ENCODE results near the gene FLAD1.
A peak's percentile ranks its signal among the peaks of the same experiment; 100 is the strongest.

FLAD1 gene

DNA sequence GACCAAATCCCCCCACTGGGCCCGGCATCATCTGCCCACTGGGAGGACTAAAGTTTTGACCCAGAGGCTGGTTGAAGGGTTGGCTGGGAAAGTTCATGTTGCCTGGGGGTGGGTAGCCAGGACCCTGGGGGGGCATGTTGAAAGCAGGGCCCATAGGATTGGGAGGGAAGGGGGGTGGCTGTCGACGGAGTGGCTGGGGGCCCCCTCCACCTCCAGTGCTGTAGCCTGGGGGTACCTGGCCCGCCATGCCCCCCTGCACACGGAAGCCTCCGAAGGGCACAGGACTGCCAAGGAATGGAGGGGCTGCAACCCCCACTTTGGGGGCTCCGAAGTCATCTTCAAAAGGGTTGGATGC lies 23.7 kb upstream of the FLAD1 start:
- H3K4me3 ChIP-seq (ENCODE audit: low read depth, low read length) = no peak overlapping the region
- TF ChIP-seq POLR2A (IDR thresholded peaks at IDR 0.05; ENCODE audit: extremely low read depth, insufficient read length) = no peak
- TF ChIP-seq MYC (IDR thresholded peaks at IDR 0.05; ENCODE audit: low read depth, low read length) = no peak
- TF ChIP-seq, protein P1, sequence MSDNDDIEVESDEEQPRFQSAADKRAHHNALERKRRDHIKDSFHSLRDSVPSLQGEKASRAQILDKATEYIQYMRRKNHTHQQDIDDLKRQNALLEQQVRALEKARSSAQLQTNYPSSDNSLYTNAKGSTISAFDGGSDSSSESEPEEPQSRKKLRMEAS (IDR thresholded peaks at IDR 0.05; ENCODE audit: low read depth, low read length) = no peak
- TF ChIP-seq, protein P2, sequence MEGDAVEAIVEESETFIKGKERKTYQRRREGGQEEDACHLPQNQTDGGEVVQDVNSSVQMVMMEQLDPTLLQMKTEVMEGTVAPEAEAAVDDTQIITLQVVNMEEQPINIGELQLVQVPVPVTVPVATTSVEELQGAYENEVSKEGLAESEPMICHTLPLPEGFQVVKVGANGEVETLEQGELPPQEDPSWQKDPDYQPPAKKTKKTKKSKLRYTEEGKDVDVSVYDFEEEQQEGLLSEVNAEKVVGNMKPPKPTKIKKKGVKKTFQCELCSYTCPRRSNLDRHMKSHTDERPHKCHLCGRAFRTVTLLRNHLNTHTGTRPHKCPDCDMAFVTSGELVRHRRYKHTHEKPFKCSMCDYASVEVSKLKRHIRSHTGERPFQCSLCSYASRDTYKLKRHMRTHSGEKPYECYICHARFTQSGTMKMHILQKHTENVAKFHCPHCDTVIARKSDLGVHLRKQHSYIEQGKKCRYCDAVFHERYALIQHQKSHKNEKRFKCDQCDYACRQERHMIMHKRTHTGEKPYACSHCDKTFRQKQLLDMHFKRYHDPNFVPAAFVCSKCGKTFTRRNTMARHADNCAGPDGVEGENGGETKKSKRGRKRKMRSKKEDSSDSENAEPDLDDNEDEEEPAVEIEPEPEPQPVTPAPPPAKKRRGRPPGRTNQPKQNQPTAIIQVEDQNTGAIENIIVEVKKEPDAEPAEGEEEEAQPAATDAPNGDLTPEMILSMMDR (IDR thresholded peaks at IDR 0.05; ENCODE audit: low read depth, low read length) = no peak
- DNase-seq (ENCODE audit: low read depth) = no peak

DNA sequence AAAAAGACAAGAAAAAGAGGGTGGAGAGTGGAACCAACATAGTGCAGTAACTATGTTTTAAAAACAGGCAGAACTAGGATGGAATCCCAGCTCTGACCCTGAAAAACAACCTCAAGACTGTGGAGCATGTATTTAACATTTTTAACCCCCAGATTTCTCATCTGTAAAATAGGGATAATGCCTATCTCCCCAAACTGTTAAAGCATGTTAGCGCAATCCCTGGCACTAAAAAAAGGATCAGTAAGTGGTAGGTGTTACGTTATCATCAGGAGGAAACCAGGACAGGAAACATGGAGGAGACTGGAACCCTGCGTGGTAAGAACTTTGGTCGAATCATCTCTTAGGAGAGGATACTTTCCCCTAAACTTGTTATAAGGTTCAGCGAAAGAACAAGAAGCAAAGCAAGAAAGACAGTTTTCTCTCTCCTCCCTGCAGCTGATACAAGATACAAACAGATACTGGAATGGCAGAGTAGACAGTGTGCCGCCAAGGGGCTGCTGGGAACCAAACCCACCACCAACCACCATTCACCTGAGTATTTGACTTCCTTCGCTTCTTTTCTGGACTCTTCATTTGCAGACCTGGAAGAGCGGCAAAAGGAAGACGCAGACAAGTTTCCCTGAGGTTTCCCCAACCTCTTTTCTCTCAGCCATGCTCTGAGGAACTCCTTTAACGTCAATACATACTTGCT lies 22.6 kb upstream of the FLAD1 start:
- TF ChIP-seq, protein P1 (IDR thresholded peaks at IDR 0.05; ENCODE audit: low read depth, low read length) = no peak
- TF ChIP-seq MYC (IDR thresholded peaks at IDR 0.05; ENCODE audit: low read depth, low read length) (no peak), POLR2A (IDR thresholded peaks at IDR 0.05; ENCODE audit: extremely low read depth, insufficient read length) (no peak)
- TF ChIP-seq, protein P2 (IDR thresholded peaks at IDR 0.05; ENCODE audit: low read depth, low read length) = no peak
- DNase-seq (ENCODE audit: low read depth) = no peak
- H3K4me3 ChIP-seq (ENCODE audit: low read depth, low read length) = peak overlapping the region; percentile 78

GRCh38 chr1:154961207-154962155 lies 21.7 kb upstream of the FLAD1 start, which contains the start of gene PYGO2:
PYGO2 (minus strand) TSS chr1:154961782; CDS start chr1:154961576, 206 bp downstream.
- peak within 1 kb of the TSS; percentile 78 for H3K4me3 ChIP-seq (ENCODE audit: low read depth, low read length)
- peak; percentile 88 for DNase-seq (ENCODE audit: low read depth)
- TF ChIP-seq, protein P2 (IDR thresholded peaks at IDR 0.05; ENCODE audit: low read depth, low read length) = peak; percentile 7
- peak; percentile 88 for TF ChIP-seq POLR2A (IDR thresholded peaks at IDR 0.05; ENCODE audit: extremely low read depth, insufficient read length)
- TF ChIP-seq MYC (IDR thresholded peaks at IDR 0.05; ENCODE audit: low read depth, low read length) = no peak; the same call in 1 of the 2 replicates
- TF ChIP-seq, protein P1 (IDR thresholded peaks at IDR 0.05; ENCODE audit: low read depth, low read length) = no peak

GRCh38 chr1:154962156-154962749 lies 20.9 kb upstream of the FLAD1 start:
- TF ChIP-seq MYC (IDR thresholded peaks at IDR 0.05; ENCODE audit: low read depth, low read length) = 0 out of 2 replicates have a peak, but pooled peaks have one; percentile 7
- TF ChIP-seq POLR2A (IDR thresholded peaks at IDR 0.05; ENCODE audit: extremely low read depth, insufficient read length) = no peak
- TF ChIP-seq, protein P1 (IDR thresholded peaks at IDR 0.05; ENCODE audit: low read depth, low read length) = 0 out of 2 replicates have a peak, but pooled peaks have one; percentile 16
- DNase-seq (ENCODE audit: low read depth) = peak; percentile 66
- H3K4me3 ChIP-seq (ENCODE audit: low read depth, low read length) = peak overlapping the region; percentile 78

DNA sequence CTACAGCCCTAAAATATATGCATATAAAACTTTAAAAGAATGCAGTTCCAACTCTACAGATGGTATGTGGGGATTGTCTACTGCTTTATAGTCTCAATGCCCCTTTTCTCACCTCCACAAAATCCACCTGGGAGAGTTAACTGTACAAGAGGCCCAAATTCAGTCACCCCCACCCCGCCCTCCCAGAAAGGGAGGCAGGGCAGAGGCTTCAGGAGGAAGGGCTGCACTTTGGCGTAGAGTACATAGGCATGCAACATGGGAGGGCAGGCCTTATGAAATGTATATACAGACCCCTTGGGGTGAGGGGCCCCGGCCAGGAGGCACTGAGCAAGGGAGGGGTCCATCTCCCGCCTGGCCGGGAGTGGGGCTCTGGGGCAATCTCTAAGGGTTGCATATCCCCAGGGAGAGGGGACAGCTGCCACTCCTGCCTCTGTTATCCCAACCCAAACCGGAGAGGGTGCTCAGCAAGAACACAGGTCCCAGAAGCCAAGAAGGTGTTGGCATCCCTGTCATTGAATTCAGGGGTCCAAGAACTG lies 20.3 kb upstream of the FLAD1 start:
- TF ChIP-seq, protein P1 (IDR thresholded peaks at IDR 0.05; ENCODE audit: low read depth, low read length) = no peak
- H3K4me3 ChIP-seq (ENCODE audit: low read depth, low read length) = peak overlapping the region; percentile 78

DNA sequence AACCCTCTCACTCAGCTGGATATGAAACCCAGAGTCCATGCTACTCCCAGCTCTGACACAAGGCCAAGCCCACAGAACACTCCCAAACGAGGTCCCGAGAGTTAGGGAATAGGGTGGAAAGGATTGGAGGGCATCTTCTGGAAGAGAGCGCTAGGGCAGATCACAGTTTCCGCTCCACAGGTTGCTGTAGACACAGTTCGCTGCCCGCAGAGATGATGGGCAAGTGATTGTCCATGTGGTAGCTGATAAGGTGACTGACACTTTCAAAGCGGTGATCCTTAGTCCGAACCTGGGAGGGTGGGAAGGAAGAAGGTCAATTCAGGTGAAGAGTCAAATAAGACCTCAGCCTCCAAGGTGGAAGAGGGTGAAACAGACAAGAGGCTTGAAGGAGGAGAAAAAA lies 19.5 kb upstream of the FLAD1 start:
- TF ChIP-seq MYC (IDR thresholded peaks at IDR 0.05; ENCODE audit: low read depth, low read length) = no peak
- TF ChIP-seq, protein P2 (IDR thresholded peaks at IDR 0.05; ENCODE audit: low read depth, low read length) = no peak
- TF ChIP-seq, protein P1 (IDR thresholded peaks at IDR 0.05; ENCODE audit: low read depth, low read length) = no peak
- no peak for TF ChIP-seq POLR2A (IDR thresholded peaks at IDR 0.05; ENCODE audit: extremely low read depth, insufficient read length)
- no peak overlapping the region for H3K4me3 ChIP-seq (ENCODE audit: low read depth, low read length)
- no peak for DNase-seq (ENCODE audit: low read depth)

More for the DNA sequence above, 20.3 kb upstream of the FLAD1 start:
- no peak for DNase-seq (ENCODE audit: low read depth)
